ENCODE data around the gene PAK6. TPM values are rescaled to one million over a fixed set of nuclear protein-coding genes. Genes with fewer than 3 reads are reported as not detected.

Gene PAK6
- total RNA-seq, 4 donors from 2014 or later, result 0.84 to 2.0 TPM; not detected in 2

- Histone ChIP-seq H3K27ac (peak overlapping the region in 1 of 4 donors; percentile 86), H3K36me3 (no peaks in the 10 kb centered on the region), H3K4me1 (no peaks in the 10 kb centered on the region), H3K27me3 (peaks cover 0 to 5% of the 10 kb centered on the region in 2 donors), H3K4me3 (peak overlapping the region in 3 of 4 donors; percentile 11 to 49 (median 44)), H3K9me3 (no peaks in the 10 kb centered on the region)
- no peak for DNase-seq (ENCODE audit: low spot score in 2 of 2)
- WGBS, 2 donors, result 73 to 87% methylated on average over 6 to 7 of the region's 7 CpGs
- TF ChIP-seq POLR2A (IDR thresholded peaks at IDR 0.05) (no peak), CTCF (IDR thresholded peaks at IDR 0.05) (no peak), EP300 (IDR thresholded peaks at IDR 0.05) (no peak)
Observed at GRCh38 chr15:40306908-40307307, 68.0 kb downstream of the PAK6 start.

- Histone ChIP-seq H3K4me3 (peak within 1 kb of the TSS; percentile 12 to 49 (median 30)), H3K27ac (peak within 1 kb of the TSS in 3 of 4 donors; percentile 60 to 86 (median 62)), H3K4me1 (no peaks in the 10 kb centered on the region), H3K36me3 (no peaks in the 10 kb centered on the region), H3K27me3 (peaks cover 0 to 5% of the 10 kb centered on the region in 2 donors), H3K9me3 (no peaks in the 10 kb centered on the region)
- no peak for DNase-seq (ENCODE audit: low spot score in 2 of 2)
- WGBS, 2 donors, result 46 to 63% methylated on average over 7 to 10 of the region's 15 CpGs
- TF ChIP-seq CTCF (IDR thresholded peaks at IDR 0.05) (peak in 1 of 5 experiments; percentile 9), EP300 (IDR thresholded peaks at IDR 0.05) (no peak)
Observed at GRCh38 chr15:40307421-40308211, 68.8 kb downstream of the PAK6 start, which contains the start of gene PLCB2. Gene PLCB2, minus strand, starts transcription at chr15:40307935. Its CDS starts 263 bp downstream, at chr15:40307672.

- no peak overlapping the region for H3K4me3 ChIP-seq
- H3K27ac ChIP-seq, result no peak overlapping the region
- peaks cover 0 to 5% of the 10 kb centered on the region in 2 donors for H3K27me3 ChIP-seq
- DNase-seq (ENCODE audit: low spot score in 2 of 2), result no peak
- WGBS, 2 donors, result 70 to 77% methylated on average over 8 of the region's 8 CpGs
- no peaks in the 10 kb centered on the region for H3K36me3 ChIP-seq
- H3K4me1 ChIP-seq, result peaks cover 0 to 8% (median 0%) of the 10 kb centered on the region in 4 donors
- TF ChIP-seq CTCF (IDR thresholded peaks at IDR 0.05), result no peak
- TF ChIP-seq EP300 (IDR thresholded peaks at IDR 0.05), result no peak
- TF ChIP-seq POLR2A (IDR thresholded peaks at IDR 0.05), result no peak
- no peaks in the 10 kb centered on the region for H3K9me3 ChIP-seq
Observed at GRCh38 chr15:40309344-40309862, 70.5 kb downstream of the PAK6 start.

GRCh38 chr15:40310001-40310959 lies 71.4 kb downstream of the PAK6 start:
- Histone ChIP-seq H3K9me3 (no peaks in the 10 kb centered on the region), H3K4me1 (peaks cover 0 to 8% (median 0%) of the 10 kb centered on the region in 4 donors), H3K36me3 (no peaks in the 10 kb centered on the region), H3K27me3 (peaks cover 0 to 5% of the 10 kb centered on the region in 2 donors), H3K27ac (no peak overlapping the region), H3K4me3 (no peak overlapping the region)
- DNase-seq (ENCODE audit: low spot score in 2 of 2), result no peak
- WGBS, 2 donors, result 21 to 28% methylated on average over 4 of the region's 4 CpGs
- TF ChIP-seq EP300 (IDR thresholded peaks at IDR 0.05) (no peak), CTCF (IDR thresholded peaks at IDR 0.05) (peak; percentile 24 to 53 (median 43))

Measured in tibial nerve (tissue), 4 donors.